ENCODE data around the gene LPP.

LPP gene

DNA sequence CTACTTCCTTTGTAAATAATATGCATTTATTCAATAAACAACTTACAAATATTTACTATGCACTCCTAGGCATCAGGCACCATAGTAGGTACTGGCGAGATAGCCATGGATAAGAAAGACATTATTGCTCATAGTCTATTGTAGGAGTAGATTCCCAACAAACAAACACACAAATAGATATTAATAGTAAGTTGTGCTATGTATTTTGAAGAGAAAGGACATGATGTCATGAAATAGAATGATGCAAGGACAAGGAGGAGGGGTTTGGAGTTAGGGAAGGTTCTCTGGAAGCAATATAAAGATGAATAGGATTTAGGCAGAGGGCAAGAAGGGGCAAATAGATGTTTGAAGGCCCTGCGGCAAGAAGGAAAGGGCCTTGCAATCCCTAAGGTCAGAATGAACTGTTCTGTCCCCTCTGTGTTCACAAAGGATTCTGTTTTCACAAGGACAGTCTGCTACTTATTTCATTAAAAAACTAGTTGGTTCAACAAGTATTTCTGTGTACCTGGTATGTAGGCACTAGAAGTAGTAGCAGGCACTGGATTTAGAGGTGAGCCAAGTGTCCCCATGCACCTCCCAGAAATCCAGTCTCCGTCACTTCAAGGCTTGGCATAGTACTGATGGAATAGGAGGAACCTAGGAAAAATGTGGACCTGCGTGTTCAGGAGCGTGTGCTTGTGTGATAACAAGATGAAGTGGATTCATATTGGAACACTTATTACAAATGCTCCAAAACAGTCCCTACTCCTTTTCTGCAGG is 786.0 kb downstream of the LPP start:
- Histone ChIP-seq H4K20me1 (ENCODE audit: low read depth, low read length) (no peaks in the 10 kb centered on the region), H3K9me2 (replicated peaks; ENCODE audit: insufficient read depth, low read length) (no peaks in the 10 kb centered on the region), H2AFZ (ENCODE audit: low read depth, low read length, severe bottlenecking) (no peak overlapping the region), H3K36me3 (ENCODE audit: low read length) (no peaks in the 10 kb centered on the region), H3K27ac (ENCODE audit: low read depth, low read length) (no peak overlapping the region), H3F3A (ENCODE audit: insufficient read depth) (no peaks in the 10 kb centered on the region), H3K4me2 (ENCODE audit: low read depth, low read length, poor library complexity, severe bottlenecking) (no peak overlapping the region), H3K27me3 (ENCODE audit: low read length) (no peaks in the 10 kb centered on the region), H3K79me2 (ENCODE audit: insufficient read depth, low read length) (no peaks in the 10 kb centered on the region), H3K9me3 (ENCODE audit: insufficient read depth, low read length) (no peaks in the 10 kb centered on the region), H3K9ac (ENCODE audit: low read length) (no peak overlapping the region), H3K4me3 (ENCODE audit: insufficient read depth, low read length, poor library complexity, severe bottlenecking) (no peak overlapping the region)
- TF ChIP-seq CTCF (IDR thresholded peaks at IDR 0.05; ENCODE audit: insufficient read depth, low read length, poor library complexity, severe bottlenecking), result no peak
- no peak for TF ChIP-seq EZH2phosphoT487 (conservative IDR thresholded peaks at IDR 0.05; ENCODE audit: low read length)

Data from SU-DHL-6 (cell line).